ENCODE data around the gene SLC4A4. TPM values are rescaled to one million over a fixed set of nuclear protein-coding genes. Genes with fewer than 3 reads are reported as not detected.

The SLC4A4 gene
- total and polyA plus RNA-seq, 2 donors (not counting 1 experiment from before 2014, with no cell fraction given), result 12.2 to 33.4 TPM

DNA sequence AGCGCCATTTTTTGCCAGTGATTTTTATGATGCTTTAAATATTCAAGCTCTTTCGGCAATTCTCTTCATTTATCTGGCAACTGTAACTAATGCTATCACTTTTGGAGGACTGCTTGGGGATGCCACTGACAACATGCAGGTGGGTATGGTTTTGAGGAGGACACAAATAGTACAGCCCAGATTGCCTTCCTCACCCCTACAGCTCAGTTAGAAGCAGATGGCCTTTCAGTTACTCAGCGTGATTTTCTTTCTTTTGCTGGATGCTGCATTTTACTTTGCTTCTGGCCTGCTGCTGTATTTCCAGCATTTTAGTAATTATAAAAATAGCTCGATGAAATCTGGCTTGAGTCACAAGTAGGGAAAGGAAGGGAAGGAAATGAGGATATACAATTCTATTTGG is 114.7 kb downstream of the SLC4A4 start:
- Histone ChIP-seq H3K79me2 (ENCODE audit: control insufficient read depth, insufficient read depth, low read length) (no peaks in the 10 kb centered on the region), H3K27ac (ENCODE audit: insufficient read depth, low read length) (no peak overlapping the region), H3K9me3 (ENCODE audit: control insufficient read depth, insufficient read depth, low read depth, low read length) (no peaks in the 10 kb centered on the region), H3K36me3 (ENCODE audit: control insufficient read depth, insufficient read depth, low read length) (no peaks in the 10 kb centered on the region), H4K20me1 (ENCODE audit: control insufficient read depth, extremely low read depth, insufficient read depth, low read length) (no peaks in the 10 kb centered on the region), H3K4me3 (replicated peaks in 1 of 4; ENCODE audit: control extremely low read depth in 1 of 4, insufficient read depth in 1 of 4, low read depth in 3 of 4, low read length in 4 of 4) (no peak overlapping the region), H3K4me1 (ENCODE audit: control insufficient read depth, extremely low read depth, insufficient read depth, low read length) (no peaks in the 10 kb centered on the region), H3K4me2 (ENCODE audit: extremely low read depth, insufficient read depth, low read length) (no peak overlapping the region), H3K27me3 (ENCODE audit: control insufficient read depth, insufficient read depth, low read length) (no peaks in the 10 kb centered on the region), H2AFZ (ENCODE audit: low read length) (no peak overlapping the region), H3K9ac (ENCODE audit: insufficient read depth, low read length) (no peak overlapping the region)
- DNase-seq (ENCODE audit: low read depth in 2 of 2), result no peak
- TF ChIP-seq, protein P1, sequence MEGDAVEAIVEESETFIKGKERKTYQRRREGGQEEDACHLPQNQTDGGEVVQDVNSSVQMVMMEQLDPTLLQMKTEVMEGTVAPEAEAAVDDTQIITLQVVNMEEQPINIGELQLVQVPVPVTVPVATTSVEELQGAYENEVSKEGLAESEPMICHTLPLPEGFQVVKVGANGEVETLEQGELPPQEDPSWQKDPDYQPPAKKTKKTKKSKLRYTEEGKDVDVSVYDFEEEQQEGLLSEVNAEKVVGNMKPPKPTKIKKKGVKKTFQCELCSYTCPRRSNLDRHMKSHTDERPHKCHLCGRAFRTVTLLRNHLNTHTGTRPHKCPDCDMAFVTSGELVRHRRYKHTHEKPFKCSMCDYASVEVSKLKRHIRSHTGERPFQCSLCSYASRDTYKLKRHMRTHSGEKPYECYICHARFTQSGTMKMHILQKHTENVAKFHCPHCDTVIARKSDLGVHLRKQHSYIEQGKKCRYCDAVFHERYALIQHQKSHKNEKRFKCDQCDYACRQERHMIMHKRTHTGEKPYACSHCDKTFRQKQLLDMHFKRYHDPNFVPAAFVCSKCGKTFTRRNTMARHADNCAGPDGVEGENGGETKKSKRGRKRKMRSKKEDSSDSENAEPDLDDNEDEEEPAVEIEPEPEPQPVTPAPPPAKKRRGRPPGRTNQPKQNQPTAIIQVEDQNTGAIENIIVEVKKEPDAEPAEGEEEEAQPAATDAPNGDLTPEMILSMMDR (conservative IDR thresholded peaks at IDR 0.05 in 1 of 2, IDR thresholded peaks at IDR 0.05 in 1 of 2; ENCODE audit: low read depth in 1 of 2, low read length in 2 of 2), result no peak
- no peak for TF ChIP-seq EZH2 (IDR thresholded peaks at IDR 0.05; ENCODE audit: low read length, missing control alignments)

DNA sequence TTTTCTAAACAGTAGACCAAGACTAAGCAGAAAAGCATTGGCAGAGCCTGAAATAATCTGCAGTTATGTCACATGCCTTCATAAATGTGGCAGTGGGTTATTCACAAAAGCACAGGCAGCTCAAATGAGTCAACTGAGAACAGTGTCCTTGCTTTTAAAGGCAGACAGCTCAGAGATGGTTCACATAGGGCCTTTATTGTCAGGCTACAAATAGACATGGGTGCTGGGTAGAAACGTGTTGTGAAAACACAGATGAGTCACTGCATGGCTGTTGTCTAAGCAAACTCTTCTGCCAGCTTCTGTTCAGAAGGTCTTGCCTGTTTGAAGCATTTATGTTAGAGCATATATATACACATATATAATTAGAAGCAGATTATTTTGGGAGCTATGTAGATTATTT is 118.0 kb downstream of the SLC4A4 start:
- Histone ChIP-seq H3K27me3 (ENCODE audit: control insufficient read depth, insufficient read depth, low read length) (no peaks in the 10 kb centered on the region), H3K9ac (ENCODE audit: insufficient read depth, low read length) (no peak overlapping the region), H3K36me3 (ENCODE audit: control insufficient read depth, insufficient read depth, low read length) (no peaks in the 10 kb centered on the region), H2AFZ (ENCODE audit: low read length) (no peak overlapping the region), H3K9me3 (ENCODE audit: control insufficient read depth, insufficient read depth, low read depth, low read length) (no peaks in the 10 kb centered on the region), H3K27ac (ENCODE audit: insufficient read depth, low read length) (no peak overlapping the region), H4K20me1 (ENCODE audit: control insufficient read depth, extremely low read depth, insufficient read depth, low read length) (no peaks in the 10 kb centered on the region), H3K4me2 (ENCODE audit: extremely low read depth, insufficient read depth, low read length) (no peak overlapping the region), H3K4me1 (ENCODE audit: control insufficient read depth, extremely low read depth, insufficient read depth, low read length) (no peaks in the 10 kb centered on the region), H3K4me3 (replicated peaks in 1 of 4; ENCODE audit: control extremely low read depth in 1 of 4, insufficient read depth in 1 of 4, low read depth in 3 of 4, low read length in 4 of 4) (no peak overlapping the region), H3K79me2 (ENCODE audit: control insufficient read depth, insufficient read depth, low read length) (no peaks in the 10 kb centered on the region)
- peak; percentile 72 to 73 for DNase-seq (ENCODE audit: low read depth in 2 of 2)
- TF ChIP-seq EZH2 (IDR thresholded peaks at IDR 0.05; ENCODE audit: low read length, missing control alignments), result no peak
- TF ChIP-seq, protein P1 (conservative IDR thresholded peaks at IDR 0.05 in 1 of 2, IDR thresholded peaks at IDR 0.05 in 1 of 2; ENCODE audit: low read depth in 1 of 2, low read length in 2 of 2), result no peak

DNA sequence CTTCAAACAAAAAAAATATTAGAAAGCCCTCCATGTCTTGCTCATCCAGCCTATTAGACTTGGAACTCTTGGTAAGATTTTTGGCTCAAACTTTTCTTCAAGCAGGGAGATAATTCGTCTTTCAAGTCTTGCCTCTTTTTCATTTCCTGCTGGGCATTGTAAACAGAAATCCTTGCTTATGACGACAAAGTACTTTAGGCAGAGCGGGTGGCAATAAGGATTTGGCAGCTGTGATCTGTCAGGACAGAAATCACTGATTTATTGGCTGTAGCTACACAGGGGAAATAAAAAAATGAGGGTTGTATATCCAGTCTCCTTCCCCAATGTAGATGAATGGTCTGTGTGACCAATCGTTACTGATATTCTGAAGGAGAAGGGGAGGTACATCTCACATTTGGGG is 121.6 kb downstream of the SLC4A4 start:
- Histone ChIP-seq H2AFZ (ENCODE audit: low read length) (no peak overlapping the region), H3K9ac (ENCODE audit: insufficient read depth, low read length) (no peak overlapping the region), H3K79me2 (ENCODE audit: control insufficient read depth, insufficient read depth, low read length) (no peaks in the 10 kb centered on the region), H3K27me3 (ENCODE audit: control insufficient read depth, insufficient read depth, low read length) (no peaks in the 10 kb centered on the region), H4K20me1 (ENCODE audit: control insufficient read depth, extremely low read depth, insufficient read depth, low read length) (no peaks in the 10 kb centered on the region), H3K4me2 (ENCODE audit: extremely low read depth, insufficient read depth, low read length) (no peak overlapping the region), H3K4me3 (replicated peaks in 1 of 4; ENCODE audit: control extremely low read depth in 1 of 4, insufficient read depth in 1 of 4, low read depth in 3 of 4, low read length in 4 of 4) (no peak overlapping the region), H3K9me3 (ENCODE audit: control insufficient read depth, insufficient read depth, low read depth, low read length) (no peaks in the 10 kb centered on the region), H3K36me3 (ENCODE audit: control insufficient read depth, insufficient read depth, low read length) (no peaks in the 10 kb centered on the region), H3K4me1 (ENCODE audit: control insufficient read depth, extremely low read depth, insufficient read depth, low read length) (no peaks in the 10 kb centered on the region), H3K27ac (ENCODE audit: insufficient read depth, low read length) (no peak overlapping the region)
- DNase-seq (ENCODE audit: low read depth in 2 of 2), result peak in 1 of 2 donors; percentile 69
- TF ChIP-seq, protein P1 (conservative IDR thresholded peaks at IDR 0.05 in 1 of 2, IDR thresholded peaks at IDR 0.05 in 1 of 2; ENCODE audit: low read depth in 1 of 2, low read length in 2 of 2), result no peak
- TF ChIP-seq EZH2 (IDR thresholded peaks at IDR 0.05; ENCODE audit: low read length, missing control alignments), result no peak

All from fibroblast of lung (primary cell).